GM21825 (cell line): ENCODE data around the gene BTG1.
"Not testable (repeated sequence)": the region's sequence is repeated elsewhere in the genome, so short reads cannot be mapped to it uniquely, and the experiment has no call there.

Experiments used
- ATAC-seq: cut with Tn5 transposase; IDR thresholded peaks from one replicate; pipeline ENCODE4 v1.9.1; 2021; ENCODE audit warnings: mild to moderate bottlenecking, moderate library complexity; ENCODE audit not compliant: unreplicated experiment

The BTG1 gene

DNA sequence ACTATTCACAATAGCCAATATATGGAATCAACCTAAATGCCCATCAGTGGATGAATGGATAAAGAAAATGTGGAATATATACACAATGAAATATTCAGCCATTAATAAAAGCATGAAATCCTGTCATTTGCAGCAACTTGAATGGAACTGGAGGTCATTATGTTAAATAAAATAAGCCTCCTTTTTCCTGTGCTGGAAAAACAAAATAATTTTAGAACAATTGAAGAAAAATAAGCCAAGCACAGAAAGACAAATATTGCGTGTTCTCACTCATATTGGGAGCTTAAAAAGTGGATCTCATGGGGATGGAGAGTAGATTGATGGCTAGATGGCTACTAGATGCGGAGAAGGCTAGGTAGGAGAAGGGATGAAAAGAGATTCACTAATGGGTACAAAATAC, 6.3 kb upstream of the BTG1 start:
- no peak for ATAC-seq

DNA sequence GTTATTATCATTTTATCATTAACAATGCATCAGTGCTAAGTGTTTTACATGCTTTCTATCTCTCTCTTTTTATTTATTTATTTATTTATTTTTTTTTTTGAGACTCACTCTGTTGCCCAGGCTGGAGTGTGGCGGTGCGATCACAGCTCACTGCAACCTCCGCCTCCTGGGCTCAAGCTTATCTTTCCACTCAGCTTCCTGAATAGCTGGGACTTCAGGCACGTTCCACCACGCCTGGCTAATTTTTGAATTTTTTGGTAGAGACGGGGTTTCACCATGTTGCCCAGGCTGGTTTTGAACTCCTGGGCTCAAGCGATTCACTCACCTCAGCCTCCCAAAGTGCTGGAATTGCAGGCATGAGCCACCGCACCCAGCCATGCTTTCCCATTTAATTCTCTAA, 3.9 kb upstream of the BTG1 start:
- no peak for ATAC-seq

DNA sequence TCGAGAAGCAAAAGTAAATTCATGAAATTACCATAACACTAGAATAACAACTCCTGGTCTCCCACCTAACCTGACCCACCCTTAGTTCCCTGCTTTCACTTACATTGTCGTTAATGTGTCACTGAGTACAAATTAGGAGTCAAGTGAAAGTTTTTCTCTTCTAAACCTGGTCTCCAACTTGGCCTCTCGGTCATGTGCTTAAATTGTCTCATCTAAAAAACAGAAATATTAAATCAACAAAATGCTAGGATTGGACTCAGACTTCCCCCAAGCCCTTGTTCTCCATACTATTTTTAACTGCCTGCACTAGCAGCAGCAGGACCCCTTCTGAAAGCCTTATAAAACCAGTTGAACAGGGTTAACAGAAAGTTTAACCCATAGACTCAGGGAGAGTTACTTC, 1.8 kb upstream of the BTG1 start:
- ATAC-seq: no peak

DNA sequence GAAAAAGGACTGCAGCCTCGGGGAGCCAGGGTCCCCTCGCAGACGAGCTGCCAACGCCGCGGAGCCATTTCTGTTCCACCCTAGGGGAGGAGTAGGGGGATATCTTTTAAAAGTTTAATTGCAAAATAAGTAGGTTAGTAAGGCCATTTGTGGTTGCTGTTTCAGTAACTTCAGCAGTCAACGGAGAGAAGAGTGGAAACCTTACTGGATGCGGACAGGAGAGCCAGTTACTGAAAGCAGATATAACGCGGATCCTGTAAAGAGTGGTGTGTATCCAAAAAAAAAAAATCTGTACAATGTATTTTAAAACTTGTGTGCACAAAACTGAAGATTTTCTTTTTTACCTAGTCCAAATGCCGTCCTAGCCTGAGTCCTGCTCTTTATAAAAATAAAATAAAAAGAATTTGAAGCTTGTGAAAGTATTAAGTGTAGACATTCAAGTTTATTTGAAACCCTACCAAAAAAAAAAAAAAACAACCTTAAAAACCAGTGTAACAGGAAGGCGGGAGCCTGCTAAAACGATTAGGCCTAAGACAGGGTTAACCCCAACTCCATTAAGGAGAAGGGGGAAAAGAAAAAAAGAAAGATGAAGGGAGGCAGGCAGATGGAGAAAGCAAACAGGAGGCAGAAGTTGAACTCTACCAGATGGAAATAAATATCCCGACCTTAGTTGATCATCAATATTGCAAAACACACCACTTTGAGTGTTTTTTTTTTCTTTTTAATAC, 1.0 kb upstream of the BTG1 start:
- no peak for ATAC-seq

- peak; percentile 2 for ATAC-seq
Observed at GRCh38 chr12:92145481-92145730, 240 bp downstream of the BTG1 start.

- no peak for ATAC-seq
Observed at GRCh38 chr12:92144631-92145480, 790 bp downstream of the BTG1 start.

GRCh38 chr12:92143686-92144630, 1.7 kb downstream of the BTG1 start:
- ATAC-seq: no peak

DNA sequence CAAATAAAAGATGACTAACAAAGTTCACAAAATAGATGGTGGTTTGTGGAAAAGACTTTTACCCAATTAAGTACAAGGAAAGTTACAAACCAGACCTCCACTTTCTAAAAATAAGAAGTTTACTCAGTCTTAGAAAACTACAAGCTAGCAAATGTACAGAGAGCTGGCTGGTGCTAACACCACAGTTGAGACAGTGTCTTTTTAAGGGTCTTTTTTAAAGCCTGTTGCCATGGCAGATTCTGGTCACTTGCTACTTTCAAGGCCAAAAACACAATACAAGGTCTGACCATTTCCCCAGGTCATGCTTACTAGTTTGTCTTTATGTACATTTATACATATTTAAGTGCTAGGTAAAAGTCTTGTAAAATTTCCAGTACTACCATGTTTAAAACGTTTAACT, 2.4 kb downstream of the BTG1 start:
- ATAC-seq: no peak

- no peak for ATAC-seq
Observed at GRCh38 chr12:92142251-92142926, 3.3 kb downstream of the BTG1 start.

GRCh38 chr12:92141591-92142121, 4.0 kb downstream of the BTG1 start:
- ATAC-seq: no peak

GRCh38 chr12:92140896-92141536, 4.6 kb downstream of the BTG1 start:
- no peak for ATAC-seq

- ATAC-seq: no peak
Observed at GRCh38 chr12:92140156-92140555, 5.5 kb downstream of the BTG1 start.

DNA sequence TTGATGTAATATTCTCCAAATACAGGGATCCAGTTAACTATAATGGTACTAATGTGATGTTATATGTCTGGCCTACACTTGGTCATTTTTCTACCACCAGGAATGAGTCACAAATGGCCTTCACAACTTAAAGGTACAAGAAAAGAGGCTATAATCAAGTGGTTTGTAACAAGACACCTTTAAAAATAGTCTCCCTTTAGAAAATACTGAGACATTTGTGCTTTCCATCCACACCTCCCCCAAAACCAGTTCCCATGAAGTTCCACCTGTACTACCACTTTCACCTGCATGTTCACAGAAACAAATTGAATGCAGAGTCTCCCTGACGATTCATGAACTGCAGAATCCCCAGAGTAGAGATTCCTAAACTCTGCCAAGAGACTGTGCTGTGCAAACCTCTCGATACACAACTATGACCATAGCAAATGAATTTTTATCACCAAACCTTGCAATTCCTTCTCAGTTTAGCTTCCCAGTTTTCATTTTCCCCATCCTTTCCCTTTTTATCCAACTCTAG, 6.0 kb downstream of the BTG1 start:
- no peak for ATAC-seq

DNA sequence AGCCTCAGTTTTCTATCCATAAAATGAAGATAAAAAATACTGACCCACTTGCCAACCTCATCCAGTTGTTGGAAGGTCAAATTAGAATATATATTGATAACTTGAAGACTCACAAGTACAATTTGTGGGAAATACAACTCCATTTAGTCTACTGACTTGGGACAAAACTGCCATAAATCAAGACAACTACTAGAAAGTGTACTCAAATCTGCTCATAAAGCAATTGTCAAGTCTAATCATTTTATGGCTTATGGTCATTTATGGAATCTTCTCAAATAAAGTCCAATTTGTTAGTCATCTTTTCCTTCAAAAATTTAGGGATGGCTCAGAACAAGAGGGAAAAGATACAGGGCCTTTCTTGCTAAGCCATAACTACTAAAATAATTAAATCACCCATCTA, 7.0 kb downstream of the BTG1 start:
- ATAC-seq: no peak

DNA sequence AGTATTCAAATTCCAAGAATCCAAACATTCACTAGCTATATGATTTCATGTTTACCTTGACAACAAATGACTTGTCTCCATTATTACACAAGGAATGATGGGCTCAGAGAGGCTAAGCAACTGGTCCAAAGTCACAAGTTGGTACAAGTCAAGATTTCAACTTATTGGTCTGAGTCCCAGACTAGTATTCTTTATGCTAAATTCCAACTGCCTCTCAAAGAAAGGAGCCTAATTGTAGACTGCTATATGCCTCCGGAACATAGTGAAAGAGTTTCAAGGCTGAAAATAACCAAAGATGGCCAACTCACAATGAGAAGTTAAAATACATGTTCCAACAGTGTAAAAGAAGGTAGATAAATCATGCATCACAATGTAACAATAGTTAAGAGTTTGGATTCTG, 7.5 kb downstream of the BTG1 start:
- no peak for ATAC-seq

- no peak for ATAC-seq
Observed at GRCh38 chr12:92136965-92137721, 8.5 kb downstream of the BTG1 start.

DNA sequence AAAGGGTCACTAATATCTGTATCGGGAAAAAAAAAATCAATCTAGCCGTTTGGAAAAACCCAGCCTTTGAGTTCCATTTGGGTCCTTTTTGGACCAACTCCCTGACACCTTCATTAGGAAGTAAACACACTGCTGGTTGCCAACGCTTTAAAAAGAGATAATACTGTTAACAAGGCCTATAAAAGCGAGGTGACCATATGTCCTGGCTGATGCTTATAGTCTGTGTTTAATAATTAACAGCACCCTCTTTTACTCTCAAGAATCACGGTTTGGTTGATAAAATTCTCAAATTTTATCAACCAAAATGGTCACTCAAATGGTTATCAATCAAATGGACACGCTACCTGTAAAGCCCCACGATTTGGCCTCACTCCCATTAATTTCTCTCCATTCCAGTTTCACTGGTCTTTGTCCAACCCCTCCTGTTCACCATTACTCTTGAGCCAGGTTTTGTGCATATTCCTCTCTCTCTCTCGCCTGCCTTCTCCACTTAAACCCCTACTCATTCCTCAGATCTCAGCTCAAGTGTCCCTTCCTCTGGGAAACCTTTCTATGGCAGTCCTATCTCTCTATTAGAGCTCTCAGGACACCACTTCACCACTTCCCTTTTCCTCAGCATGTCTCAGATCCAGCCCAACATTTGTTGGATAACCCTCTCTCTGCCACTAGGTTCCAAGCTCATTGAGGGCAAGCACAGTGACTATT, 9.5 kb downstream of the BTG1 start:
- ATAC-seq: no peak

- not testable (repeated sequence) for ATAC-seq
Observed at GRCh38 chr12:92135541-92135940, 10.1 kb downstream of the BTG1 start.
